ENCODE measurements around the gene CUL5.

DNA sequence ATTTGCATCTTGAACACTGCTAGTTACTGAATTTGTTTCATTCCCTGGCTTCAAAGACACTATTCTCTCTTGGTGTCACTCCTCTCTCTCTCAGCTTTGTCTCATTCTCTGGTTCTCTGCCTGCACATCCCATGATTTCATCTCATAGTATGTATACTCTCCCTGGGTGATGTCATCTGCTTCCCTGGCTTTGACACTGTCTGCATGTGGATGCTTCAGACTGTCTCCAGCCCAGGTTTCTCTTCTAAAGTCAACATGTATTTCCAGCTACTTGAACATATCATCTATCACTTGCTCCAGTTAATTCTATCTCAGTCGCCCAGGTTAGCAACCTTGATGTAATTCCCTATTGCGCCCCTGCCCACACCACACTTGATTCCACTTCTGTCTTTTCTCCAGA is 103.4 kb downstream of the CUL5 start:
- TF ChIP-seq, protein P1, sequence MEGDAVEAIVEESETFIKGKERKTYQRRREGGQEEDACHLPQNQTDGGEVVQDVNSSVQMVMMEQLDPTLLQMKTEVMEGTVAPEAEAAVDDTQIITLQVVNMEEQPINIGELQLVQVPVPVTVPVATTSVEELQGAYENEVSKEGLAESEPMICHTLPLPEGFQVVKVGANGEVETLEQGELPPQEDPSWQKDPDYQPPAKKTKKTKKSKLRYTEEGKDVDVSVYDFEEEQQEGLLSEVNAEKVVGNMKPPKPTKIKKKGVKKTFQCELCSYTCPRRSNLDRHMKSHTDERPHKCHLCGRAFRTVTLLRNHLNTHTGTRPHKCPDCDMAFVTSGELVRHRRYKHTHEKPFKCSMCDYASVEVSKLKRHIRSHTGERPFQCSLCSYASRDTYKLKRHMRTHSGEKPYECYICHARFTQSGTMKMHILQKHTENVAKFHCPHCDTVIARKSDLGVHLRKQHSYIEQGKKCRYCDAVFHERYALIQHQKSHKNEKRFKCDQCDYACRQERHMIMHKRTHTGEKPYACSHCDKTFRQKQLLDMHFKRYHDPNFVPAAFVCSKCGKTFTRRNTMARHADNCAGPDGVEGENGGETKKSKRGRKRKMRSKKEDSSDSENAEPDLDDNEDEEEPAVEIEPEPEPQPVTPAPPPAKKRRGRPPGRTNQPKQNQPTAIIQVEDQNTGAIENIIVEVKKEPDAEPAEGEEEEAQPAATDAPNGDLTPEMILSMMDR (IDR thresholded peaks at IDR 0.05) = no peak
- no peak for TF ChIP-seq POLR2A (IDR thresholded peaks at IDR 0.05)
